Skeletal muscle cell (primary cell): ENCODE measurements around the gene SPG11.
"Not testable (repeated sequence)": the region's sequence is repeated elsewhere in the genome, so short reads cannot be mapped to it uniquely, and the experiment has no call there.

Experiments used
- DNase-seq: peaks from one replicate; pipeline ENCODE4 v3.0.0-alpha.2; 2010; ENCODE audit warnings: low read depth
- H3K4me3 ChIP-seq: 2 replicates; pipeline ENCODE4 v1.5.1; 2011; ENCODE audit warnings: low read depth, mild to moderate bottlenecking, control low read depth, low read length, moderate library complexity

The SPG11 gene

DNA sequence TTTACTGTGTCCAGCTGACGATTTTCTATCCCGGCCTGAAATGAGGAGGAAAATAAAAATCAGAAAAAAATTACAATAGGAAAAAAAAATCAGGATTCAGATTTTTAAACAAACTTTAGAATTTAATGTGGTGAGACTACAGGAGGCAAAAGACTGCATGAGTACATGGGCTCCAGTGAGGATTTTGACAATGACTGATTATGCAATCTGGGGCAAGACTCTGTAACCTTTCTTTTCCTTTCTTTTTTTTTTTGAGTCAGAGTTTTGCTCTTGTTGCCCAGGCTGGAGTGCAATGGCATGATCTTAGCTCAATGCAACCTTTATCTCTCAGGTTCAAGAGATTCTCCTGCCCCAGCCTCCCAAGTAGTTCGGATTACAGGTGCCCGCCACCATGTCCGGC is 29.9 kb downstream of the SPG11 start:
- DNase-seq: peak; percentile 15
- no peak overlapping the region for H3K4me3 ChIP-seq

DNA sequence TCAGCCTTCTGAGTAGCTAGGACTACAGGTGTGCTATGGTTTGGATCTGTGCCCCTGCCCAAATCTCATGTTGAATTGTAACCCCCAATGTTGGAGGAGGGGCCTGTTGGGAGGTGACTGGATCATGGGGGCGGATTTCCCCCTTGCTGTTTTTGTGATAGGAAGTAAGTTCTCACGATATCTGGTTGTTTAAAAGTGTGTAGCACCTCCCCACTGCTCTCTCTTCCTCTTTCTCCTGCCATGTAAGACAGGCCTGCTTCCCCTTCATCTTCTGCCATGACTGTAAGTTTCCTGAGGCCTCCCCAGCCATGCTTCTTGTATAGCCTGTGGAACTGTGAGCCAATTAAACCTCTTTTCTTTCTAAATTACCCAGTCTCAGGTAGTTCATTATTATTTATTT is 38.2 kb downstream of the SPG11 start:
- not testable (repeated sequence) for DNase-seq, H3K4me3 ChIP-seq

DNA sequence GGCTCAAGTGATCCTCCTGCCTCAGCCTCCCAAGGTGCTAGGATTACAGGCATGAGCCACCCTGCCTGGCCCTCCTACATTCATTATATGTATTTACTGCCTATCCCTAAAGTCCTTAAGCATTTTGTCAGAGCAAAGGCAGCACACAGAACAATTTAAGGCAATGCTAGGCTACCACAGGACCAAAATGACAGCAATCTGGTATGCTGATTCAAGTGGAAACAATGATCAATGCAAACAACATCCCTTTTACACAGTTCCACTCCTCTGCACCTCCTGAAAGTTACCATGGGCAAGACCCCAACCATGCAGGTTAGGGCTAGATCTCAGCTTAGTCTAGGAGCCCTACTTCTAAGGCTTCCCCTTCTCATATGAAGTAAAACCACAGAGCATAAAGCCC is 40.3 kb downstream of the SPG11 start:
- H3K4me3 ChIP-seq: no peak overlapping the region
- no peak for DNase-seq

DNA sequence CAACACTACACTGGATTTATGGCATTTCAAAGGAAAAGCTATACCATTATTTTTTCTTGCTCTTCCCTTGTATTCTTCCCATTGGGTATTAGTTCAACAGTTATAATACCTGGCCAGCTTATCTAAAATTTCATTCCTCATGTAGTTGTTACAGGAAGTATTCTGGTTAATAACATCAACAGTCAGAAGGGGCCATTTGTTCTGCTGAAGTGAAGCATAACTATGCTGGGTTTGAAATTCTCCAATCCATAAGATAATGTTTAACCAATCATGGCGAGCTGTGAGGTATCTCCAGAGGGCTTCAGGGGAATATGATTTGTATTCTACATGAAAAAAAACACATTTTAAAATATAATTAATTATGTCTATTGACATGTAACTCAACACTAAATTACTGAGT is 43.4 kb downstream of the SPG11 start:
- no peak for DNase-seq
- H3K4me3 ChIP-seq: no peak overlapping the region

DNA sequence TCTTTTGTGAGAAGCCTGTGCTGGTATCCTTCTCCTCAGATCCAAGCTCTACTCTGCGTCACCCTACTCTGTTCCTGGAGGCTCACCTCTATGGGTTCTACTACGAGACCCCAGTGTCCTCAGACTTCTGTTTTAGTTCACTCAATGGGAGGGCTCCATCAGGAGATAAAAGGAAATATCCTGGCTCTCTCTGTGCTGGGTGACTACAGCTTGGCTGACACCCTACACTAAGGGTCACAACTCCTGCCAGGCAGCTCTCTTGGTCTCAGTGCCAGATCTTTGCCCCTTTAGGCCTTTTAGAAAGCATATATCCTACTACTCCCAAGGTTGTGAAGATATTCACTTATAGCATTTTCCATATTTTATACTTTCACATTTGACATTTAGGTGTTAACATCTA is 46.5 kb downstream of the SPG11 start:
- DNase-seq: no peak
- no peak overlapping the region for H3K4me3 ChIP-seq

DNA sequence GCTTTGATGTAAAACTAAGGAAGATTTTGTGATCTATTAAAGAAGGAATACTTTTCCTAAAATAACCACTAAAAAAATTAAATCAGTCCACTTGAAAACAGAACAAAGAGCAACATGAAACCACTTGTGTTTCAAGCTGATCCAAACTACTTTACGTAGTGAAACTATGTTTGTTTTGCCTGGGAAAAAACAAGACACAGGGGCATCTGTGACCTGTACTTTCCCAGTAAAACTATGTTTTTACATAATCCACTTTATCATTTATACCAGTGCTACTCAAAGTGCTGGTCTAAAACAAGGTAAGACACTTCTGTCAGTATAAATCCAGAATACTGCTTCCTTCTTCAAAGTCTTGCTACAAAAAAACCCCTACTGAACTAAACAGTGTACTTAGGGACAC is 56.7 kb downstream of the SPG11 start:
- no peak overlapping the region for H3K4me3 ChIP-seq
- no peak for DNase-seq

DNA sequence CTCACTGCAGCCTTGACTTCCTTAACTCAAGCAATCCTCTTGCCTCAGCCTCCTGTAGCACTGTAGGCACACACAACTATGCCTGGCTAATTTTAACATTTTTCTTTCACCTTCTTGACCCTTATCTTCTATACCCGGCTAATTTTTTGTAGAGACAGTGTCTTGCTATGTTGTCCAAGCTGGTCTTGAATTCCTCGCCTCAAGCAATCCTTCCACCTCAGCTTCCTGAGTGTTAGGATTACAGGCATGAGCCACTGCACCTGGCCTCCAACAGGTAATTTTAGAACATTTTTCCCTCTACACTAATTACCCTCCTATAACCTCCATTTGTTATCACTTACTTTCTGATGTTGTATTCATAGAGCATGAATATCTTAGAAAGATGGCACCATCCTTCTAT is 60.3 kb downstream of the SPG11 start:
- no peak for DNase-seq
- H3K4me3 ChIP-seq: no peak overlapping the region

DNA sequence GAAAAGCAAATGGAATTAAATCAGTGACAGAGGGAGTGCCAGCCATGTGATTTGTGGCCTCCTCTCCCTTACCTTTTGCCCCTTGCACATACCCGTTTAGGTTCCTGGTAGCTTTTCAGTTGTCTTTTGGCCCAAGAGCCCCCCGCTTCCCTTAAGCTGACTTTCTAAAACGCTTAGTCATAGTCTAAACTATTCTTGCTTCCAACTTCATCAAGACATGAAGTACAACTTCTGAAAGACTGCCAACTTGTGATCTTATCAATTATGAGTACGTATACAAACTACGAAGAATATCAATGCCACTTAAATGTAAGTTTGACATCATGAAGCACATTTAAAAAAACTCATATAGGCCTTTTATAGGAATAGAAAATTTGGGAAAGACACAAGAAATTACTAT is 64.6 kb downstream of the SPG11 start:
- no peak overlapping the region for H3K4me3 ChIP-seq
- peak; percentile 1 for DNase-seq

DNA sequence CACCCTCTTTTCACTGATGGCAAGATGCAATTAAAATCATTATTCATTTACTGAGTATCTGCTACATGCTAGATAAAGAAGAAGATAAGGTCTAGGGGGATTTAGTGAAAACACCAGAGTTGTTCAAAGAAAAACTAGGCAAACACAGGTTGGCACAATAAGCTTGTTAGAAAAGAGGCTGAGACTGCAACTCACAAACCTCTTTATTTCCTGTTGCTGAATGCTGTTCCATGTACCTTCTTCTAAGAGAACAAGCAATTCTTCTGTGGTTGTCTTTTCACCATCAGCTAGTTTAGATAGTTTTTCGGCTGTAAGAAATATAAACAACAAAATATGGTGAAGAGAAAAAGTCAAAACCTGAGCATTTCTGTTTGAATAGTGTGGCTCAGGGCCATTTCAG is 65.4 kb downstream of the SPG11 start:
- no peak for DNase-seq
- no peak overlapping the region for H3K4me3 ChIP-seq

DNA sequence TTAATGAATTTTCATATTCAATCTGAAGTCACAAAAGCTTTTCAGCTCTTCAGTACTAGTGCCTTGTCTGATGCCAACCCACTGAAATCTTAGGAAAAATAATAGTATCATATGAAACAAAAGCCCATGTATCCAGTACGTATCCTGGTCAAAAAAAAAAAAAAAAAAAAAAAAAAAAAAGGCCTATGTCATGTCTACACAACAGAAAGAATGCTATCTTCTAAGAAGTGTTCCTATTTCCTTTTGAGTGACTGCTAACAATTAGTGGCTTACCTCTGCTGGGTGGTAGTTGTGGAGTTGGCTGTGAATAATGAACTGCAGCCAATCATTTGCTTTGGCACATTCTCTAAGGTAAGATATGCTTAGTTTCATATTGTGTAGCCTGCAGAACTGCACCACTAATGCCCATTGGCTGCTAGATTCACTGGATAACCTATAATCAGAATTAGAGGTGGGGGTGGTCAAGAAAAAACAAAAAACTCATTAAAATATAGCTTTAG is 66.9 kb downstream of the SPG11 start:
- no peak for DNase-seq
- H3K4me3 ChIP-seq: no peak overlapping the region

DNA sequence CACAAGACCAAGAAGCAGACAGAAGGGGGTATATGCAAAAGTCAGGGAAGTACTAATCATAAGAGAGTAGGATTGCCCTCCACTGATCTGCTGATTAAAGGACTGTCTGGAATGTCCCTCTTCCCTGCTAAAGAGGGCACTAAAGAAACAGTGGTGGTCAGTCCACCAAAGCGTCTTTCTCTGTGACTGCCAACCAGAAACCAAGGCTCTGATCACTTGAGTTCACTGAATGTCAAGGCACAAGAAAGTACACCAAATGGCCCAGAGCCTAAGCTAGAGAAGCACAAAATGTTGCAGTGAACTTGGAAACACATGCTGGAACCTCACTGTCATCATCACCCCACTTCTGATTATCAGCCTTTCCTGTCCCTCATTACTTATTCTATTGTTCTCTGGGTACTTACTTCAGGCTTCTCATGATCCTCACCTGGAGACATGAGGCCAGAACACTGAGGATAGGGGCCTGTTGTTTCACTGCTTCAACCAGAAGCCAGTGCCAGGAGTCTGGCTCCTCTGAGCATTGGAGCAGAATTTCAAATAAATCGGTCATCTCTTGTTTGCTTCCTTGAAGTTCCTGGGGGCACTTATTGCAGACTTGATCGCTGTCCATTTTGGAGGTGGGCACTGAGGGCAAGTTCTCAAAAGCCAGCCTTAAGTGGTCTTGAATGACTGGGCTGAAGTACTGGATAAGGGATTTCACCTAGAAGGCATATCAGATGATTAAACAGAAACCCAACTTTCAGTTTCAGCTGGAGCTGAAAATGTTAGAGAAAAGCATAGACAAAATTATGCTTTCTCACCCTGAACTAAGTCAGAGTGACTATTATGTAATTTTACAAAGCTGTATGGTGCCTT is 67.6 kb downstream of the SPG11 start:
- DNase-seq: no peak
- H3K4me3 ChIP-seq: no peak overlapping the region

DNA sequence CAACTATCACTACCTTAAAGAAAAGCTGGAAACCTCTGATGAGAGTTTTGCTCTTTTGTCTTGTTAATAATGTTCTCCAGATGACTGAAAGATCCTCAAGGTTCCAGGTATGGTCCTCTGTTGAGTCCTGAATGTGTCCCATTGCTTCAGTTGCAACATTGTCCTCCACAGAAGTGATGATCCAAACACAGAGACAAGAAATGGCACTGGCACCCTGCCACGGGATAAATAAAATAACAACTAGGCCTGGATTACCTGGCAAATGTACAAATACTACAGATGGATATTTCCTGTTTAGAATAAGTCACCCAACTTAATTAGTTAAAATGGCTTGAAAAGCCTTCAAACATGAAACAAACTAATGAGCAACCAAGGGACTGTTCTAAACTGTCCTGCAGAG is 68.2 kb downstream of the SPG11 start:
- no peak overlapping the region for H3K4me3 ChIP-seq

DNA sequence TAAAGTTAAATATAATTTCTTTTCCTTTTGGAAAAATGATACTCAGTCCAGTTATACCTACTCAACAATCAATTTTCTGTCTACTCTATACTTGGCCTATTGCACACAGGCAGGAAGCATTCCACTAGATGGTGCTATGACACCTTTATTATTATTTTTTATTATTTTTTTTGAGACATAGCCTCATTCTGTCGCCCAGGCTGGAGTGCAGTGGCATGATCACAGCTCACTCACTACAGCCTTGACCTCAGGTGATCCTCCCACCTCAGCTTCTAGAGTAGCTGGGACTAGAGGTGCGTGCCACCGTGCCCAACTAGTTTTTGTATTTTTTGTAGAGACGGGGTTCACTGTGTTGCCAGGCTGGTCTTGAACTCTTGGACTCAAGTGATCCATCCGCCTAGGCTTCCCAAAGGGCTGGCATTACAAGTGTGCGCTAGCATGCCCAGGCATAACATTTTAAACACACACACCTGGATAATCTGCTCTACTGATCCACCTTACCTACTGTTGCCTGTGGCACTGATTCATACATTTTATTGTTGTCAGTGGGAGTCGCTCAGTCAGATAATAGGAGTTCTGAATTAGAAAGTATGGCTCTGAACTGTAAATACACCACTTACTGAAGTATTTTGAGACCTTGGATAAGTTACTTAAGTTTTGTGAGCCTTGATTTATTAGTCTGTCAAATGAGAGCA is 70.3 kb downstream of the SPG11 start:
- DNase-seq: no peak
- H3K4me3 ChIP-seq: no peak overlapping the region

More for the DNA sequence above, 68.2 kb downstream of the SPG11 start:
- DNase-seq: no peak

DNA sequence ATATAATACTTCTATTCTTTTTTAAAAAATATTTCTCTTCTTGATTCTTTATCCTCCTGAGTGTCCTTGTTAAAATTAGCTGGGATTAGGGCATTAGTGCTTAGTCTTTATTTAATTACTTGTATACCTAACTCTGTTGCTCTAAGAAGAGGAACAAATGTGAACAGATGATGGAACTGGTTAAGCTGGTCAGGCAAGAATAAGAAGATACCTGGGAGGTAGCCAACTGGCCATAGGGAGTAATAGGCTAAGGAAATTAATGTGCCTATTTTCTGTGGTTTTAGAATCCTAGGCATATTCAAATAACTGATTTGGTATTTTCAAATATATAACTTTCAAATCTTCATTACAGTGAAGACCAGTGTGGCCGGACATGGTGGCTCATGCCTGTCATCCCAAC is 72.1 kb downstream of the SPG11 start:
- no peak overlapping the region for H3K4me3 ChIP-seq
- DNase-seq: no peak

DNA sequence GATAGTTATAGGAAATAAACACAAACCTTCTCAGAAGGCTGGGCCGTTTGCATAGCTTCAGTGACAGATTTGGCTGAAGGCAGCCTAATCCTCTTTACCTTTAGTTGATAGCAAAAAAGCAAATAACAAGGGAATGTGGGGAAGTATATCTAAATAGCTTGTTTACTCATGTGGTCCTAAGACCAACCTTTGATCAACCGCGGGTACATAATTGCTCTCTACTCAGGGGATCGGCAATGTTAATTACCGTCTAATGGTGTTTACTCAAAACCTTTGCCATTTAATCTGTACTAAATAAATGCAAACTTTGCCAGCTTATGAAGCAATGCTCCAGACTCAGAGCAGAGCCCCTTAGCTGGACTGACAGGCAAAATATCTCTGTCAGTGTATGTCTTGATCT is 74.9 kb downstream of the SPG11 start:
- no peak overlapping the region for H3K4me3 ChIP-seq
- DNase-seq: no peak

DNA sequence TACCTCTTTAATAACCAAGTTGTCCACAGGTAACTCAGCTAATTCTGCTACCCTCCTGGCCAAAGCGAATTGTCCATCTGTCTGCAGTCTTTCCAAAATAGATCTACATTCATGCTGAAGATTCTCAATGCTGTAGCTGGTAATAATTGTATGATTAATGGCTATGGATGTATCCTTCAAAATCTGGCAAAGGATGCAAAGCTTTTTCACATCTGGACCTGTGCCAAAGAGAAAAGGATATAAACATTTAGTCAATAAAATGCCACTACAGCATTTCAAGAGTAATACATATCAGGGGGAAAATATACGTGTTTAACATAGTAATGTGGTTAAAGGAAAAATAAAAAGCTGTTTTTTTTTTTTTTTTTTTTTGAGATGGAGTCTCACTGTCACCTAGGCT is 77.8 kb downstream of the SPG11 start:
- DNase-seq: no peak
- H3K4me3 ChIP-seq: no peak overlapping the region

DNA sequence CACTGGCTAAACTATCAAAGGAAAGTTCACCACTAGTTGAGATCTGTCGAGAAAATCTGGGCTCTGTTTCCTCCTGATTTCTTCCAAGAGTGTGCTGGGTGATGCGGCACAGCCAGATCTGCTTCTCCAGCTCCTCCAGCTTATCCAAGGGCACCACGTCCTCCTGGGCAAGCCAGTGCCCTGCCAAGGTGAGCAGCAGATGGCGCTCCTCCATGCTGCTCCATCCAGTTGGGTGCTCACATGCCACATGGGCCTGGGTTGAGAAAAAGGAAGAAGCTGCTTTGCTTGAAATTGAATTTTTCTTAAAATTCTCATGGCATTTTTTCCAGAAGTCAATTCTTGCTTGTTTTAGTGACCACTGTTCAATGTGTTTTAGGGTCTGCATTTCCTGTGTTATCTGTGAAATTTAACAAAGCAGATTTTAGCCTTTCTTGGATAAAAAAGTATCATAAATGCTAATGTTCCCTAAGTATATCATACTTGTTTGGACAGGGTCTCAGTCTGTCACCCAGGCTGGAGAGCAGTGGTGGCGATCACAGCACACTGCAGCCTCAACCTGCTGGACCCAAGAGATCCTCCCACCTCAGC is 79.2 kb downstream of the SPG11 start:
- no peak overlapping the region for H3K4me3 ChIP-seq
- DNase-seq: no peak

DNA sequence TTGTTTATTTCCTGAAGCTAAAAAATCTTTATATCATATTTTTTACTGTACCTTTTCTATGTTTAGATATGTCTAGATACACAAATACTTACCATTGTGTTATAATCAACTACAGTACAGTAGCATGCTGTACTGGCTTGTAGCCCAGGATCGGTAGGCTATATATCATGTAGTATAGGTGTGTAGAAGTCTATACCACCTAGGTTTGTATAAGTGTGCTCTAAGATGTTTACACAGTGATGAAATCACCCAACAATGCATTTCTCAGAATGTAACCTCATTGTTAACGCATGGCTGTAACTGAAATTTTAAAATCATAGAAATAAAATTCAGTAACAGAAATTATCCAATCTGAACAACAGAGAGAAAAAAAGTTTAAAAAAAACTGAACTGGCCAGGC is 83.4 kb downstream of the SPG11 start:
- H3K4me3 ChIP-seq: no peak overlapping the region
- DNase-seq: no peak

DNA sequence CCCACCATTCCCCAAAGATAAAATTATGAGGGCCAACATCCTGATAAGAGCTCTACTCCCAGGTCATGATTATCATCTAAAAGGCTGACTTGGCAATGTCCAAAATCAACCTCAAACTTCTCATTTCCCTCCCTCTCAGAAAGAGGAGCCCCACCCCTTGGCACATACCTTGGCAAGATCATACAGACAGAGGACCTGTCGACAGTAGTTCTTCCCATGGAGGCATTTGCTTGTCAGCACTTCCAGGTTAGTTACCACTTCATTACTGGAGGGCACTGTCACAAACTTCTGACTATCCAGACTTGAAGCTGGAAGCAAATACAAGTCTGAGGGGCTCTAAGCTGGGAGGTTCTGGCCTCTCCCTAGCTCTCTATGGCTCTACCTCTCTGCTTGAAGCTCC is 88.7 kb downstream of the SPG11 start:
- H3K4me3 ChIP-seq: no peak overlapping the region
- DNase-seq: no peak

DNA sequence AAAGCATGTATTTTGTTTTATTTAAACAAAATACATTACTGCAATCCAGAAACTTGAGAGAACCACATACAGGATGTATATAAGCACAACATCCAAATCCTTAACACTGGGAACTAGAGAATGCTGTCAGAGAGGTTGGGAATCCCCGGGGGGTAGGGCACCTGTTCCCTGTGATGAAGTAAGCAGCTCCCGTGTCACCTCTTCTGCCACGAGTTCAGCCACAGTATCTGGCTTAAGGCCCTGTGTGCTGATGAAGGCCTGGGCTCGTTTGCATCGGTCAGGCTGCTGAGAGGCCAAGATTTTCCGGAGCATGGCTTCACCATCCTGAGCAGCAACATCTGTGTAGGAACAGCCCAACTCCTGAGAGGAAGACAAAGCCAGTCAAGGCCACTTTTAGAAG is 90.1 kb downstream of the SPG11 start:
- no peak for DNase-seq

DNA sequence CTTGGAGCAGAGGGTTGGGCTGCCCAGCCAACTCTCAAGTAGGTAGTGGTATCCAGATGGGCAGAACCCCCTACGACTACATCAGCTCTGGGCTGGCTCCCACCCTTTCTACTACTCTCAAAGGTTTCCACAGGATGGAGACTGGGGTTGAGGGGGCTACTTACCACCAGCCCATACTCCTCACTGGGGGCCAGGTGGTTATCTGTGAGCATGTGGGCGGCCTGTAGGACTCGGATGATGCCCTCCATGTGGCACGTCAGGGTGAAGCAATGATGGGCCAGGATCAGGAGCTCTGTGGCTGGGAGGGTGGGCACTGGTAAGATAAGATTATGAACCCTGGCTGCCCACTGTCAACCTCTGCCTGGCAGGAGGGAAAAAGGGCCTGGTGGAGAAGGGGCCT is 93.1 kb downstream of the SPG11 start:
- H3K4me3 ChIP-seq: no peak overlapping the region
- DNase-seq: no peak

More for the DNA sequence above, 90.1 kb downstream of the SPG11 start:
- no peak overlapping the region for H3K4me3 ChIP-seq
